ENCODE results near the gene ARHGAP15. TPM values are rescaled to one million over a fixed set of nuclear protein-coding genes. Genes with fewer than 3 reads are reported as not detected.

Gene ARHGAP15
- total RNA-seq, 1 experiment from 2014 or later, result not detected

- CTCF ChIA-PET, result no interaction called here
- H4K20me1 ChIP-seq (ENCODE audit: insufficient read depth), result no peaks in the 10 kb centered on the region
- H2AFZ ChIP-seq, result no peak overlapping the region
- H3K4me2 ChIP-seq, result no peak overlapping the region
- no peak overlapping the region for H3K4me3 ChIP-seq
- no TSS peak for BruUV-seq (replicated peaks)
- intact Hi-C loops (cut with micrococcal nuclease; ENCODE audit: unreplicated experiment), result loop anchor here (2.0 kb wide), 1 partner anchor 95 kb away; no protein-coding TSS in a partner anchor
- H3K79me2 ChIP-seq (ENCODE audit: low read depth), result no peaks in the 10 kb centered on the region
- DNase-seq, result no peak
- H3K27me3 ChIP-seq (ENCODE audit: insufficient read depth, low read depth), result no peaks in the 10 kb centered on the region
- no peaks in the 10 kb centered on the region for H3K4me1 ChIP-seq (replicated peaks; ENCODE audit: insufficient read depth)
- POLR2A ChIA-PET (ENCODE audit: unreplicated experiment), result no interaction called here
- H3F3A ChIP-seq (ENCODE audit: insufficient read depth, low read depth), result no peaks in the 10 kb centered on the region
- no peak overlapping the region for H3K27ac ChIP-seq
- no peaks in the 10 kb centered on the region for H3K9me2 ChIP-seq (ENCODE audit: insufficient read depth)
- no peaks in the 10 kb centered on the region for H3K9me3 ChIP-seq (ENCODE audit: insufficient read depth, low read depth)
- no peak for TF ChIP-seq CTCF (conservative IDR thresholded peaks at IDR 0.05)
- H3K36me3 ChIP-seq (ENCODE audit: low read depth), result no peaks in the 10 kb centered on the region
Observed at GRCh38 chr2:143163499-143163898, 34.3 kb downstream of the ARHGAP15 start.

- Histone ChIP-seq H3K27ac (no peak overlapping the region), H3K4me2 (no peak overlapping the region), H3F3A (ENCODE audit: insufficient read depth, low read depth) (no peaks in the 10 kb centered on the region), H3K79me2 (ENCODE audit: low read depth) (no peaks in the 10 kb centered on the region), H3K4me1 (replicated peaks; ENCODE audit: insufficient read depth) (no peaks in the 10 kb centered on the region), H3K27me3 (ENCODE audit: insufficient read depth, low read depth) (no peaks in the 10 kb centered on the region), H4K20me1 (ENCODE audit: insufficient read depth) (no peaks in the 10 kb centered on the region), H3K9me3 (ENCODE audit: insufficient read depth, low read depth) (no peaks in the 10 kb centered on the region), H3K36me3 (ENCODE audit: low read depth) (no peaks in the 10 kb centered on the region), H3K9me2 (ENCODE audit: insufficient read depth) (no peaks in the 10 kb centered on the region), H2AFZ (no peak overlapping the region), H3K4me3 (no peak overlapping the region)
- BruUV-seq (replicated peaks), result no TSS peak
- ChIA-PET POLR2A (ENCODE audit: unreplicated experiment) (no interaction called here), CTCF (no interaction called here)
- intact Hi-C loops (cut with micrococcal nuclease; ENCODE audit: unreplicated experiment), result no loop called here
- TF ChIP-seq CTCF (conservative IDR thresholded peaks at IDR 0.05) (no peak), EZH2 (IDR thresholded peaks at IDR 0.05; ENCODE audit: low read depth) (no peak)
- no peak for DNase-seq
Observed at GRCh38 chr2:143165291-143165690, 36.1 kb downstream of the ARHGAP15 start.

- no peak overlapping the region for H3K4me3 ChIP-seq
- H4K20me1 ChIP-seq (ENCODE audit: insufficient read depth), result no peaks in the 10 kb centered on the region
- ChIA-PET CTCF (no interaction called here), POLR2A (ENCODE audit: unreplicated experiment) (no interaction called here)
- no peaks in the 10 kb centered on the region for H3K9me3 ChIP-seq (ENCODE audit: insufficient read depth, low read depth)
- H3K9me2 ChIP-seq (ENCODE audit: insufficient read depth), result no peaks in the 10 kb centered on the region
- no peaks in the 10 kb centered on the region for H3K36me3 ChIP-seq (ENCODE audit: low read depth)
- no peak overlapping the region for H3K4me2 ChIP-seq
- no peak overlapping the region for H2AFZ ChIP-seq
- H3K27ac ChIP-seq, result no peak overlapping the region
- intact Hi-C loops (cut with micrococcal nuclease; ENCODE audit: unreplicated experiment), result no loop called here
- DNase-seq, result no peak
- no peaks in the 10 kb centered on the region for H3K4me1 ChIP-seq (replicated peaks; ENCODE audit: insufficient read depth)
- BruUV-seq (replicated peaks), result no TSS peak
- no peak for TF ChIP-seq EZH2 (IDR thresholded peaks at IDR 0.05; ENCODE audit: low read depth)
- TF ChIP-seq CTCF (conservative IDR thresholded peaks at IDR 0.05), result no peak
- H3F3A ChIP-seq (ENCODE audit: insufficient read depth, low read depth), result no peaks in the 10 kb centered on the region
- no peaks in the 10 kb centered on the region for H3K27me3 ChIP-seq (ENCODE audit: insufficient read depth, low read depth)
- H3K79me2 ChIP-seq (ENCODE audit: low read depth), result no peaks in the 10 kb centered on the region
Observed at GRCh38 chr2:143169105-143169504, 39.9 kb downstream of the ARHGAP15 start.
